Measurements from ENCODE around the gene RAD51B.

The RAD51B gene

DNA sequence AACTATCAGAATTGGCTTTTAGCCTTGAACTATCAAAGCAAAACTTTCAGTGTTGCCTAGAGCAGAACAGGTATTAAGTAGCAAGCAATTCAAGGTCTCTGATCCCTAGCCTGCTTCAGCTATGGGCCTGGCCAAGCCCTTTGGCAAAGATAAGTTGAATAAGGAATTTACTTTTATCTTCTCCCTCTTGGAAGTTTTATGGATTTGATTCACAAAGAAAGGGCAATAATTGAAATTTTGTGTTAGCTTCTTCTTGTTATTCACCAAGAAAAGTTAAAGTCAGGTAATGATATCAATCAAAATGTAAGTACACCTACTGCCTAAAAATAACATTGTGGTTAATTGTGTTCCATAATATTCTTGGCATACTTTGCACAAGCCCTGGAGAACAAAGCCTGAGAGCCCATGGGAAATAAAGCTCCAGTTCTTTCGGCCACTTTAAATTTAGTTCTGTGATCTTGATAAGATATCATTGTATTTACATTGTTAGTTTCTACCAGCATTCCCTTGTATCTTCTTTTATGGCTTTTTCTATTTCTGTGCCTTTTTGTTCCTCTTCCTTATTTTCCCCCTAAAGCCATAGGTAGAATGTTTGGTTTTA is 158.0 kb downstream of the RAD51B start:
- Histone ChIP-seq H3K4me1 (no peaks in the 10 kb centered on the region), H3K36me3 (ENCODE audit: control insufficient read depth, insufficient read depth, low read length) (no peaks in the 10 kb centered on the region), H3K9ac (no peak overlapping the region), H2AFZ (no peak overlapping the region), H3K4me3 (ENCODE audit: low read depth, low read length) (no peak overlapping the region), H3K79me2 (no peaks in the 10 kb centered on the region), H3K9me3 (ENCODE audit: control insufficient read depth, low read length) (no peaks in the 10 kb centered on the region), H3K4me2 (ENCODE audit: low read length) (no peak overlapping the region), H3K27me3 (ENCODE audit: control insufficient read depth, insufficient read depth, low read length) (no peaks in the 10 kb centered on the region), H3K27ac (no peak overlapping the region)
- no peak for TF ChIP-seq CTCF (IDR thresholded peaks at IDR 0.05)

GRCh38 chr14:67978749-67979148 is 159.2 kb downstream of the RAD51B start:
- H3K4me3 ChIP-seq (ENCODE audit: low read depth, low read length), result no peak overlapping the region
- H3K4me1 ChIP-seq, result no peaks in the 10 kb centered on the region
- no peak for TF ChIP-seq CTCF (IDR thresholded peaks at IDR 0.05)
- no peak overlapping the region for H3K4me2 ChIP-seq (ENCODE audit: low read length)
- H2AFZ ChIP-seq, result no peak overlapping the region
- no peak overlapping the region for H3K27ac ChIP-seq
- no peaks in the 10 kb centered on the region for H3K36me3 ChIP-seq (ENCODE audit: control insufficient read depth, insufficient read depth, low read length)
- no peaks in the 10 kb centered on the region for H3K27me3 ChIP-seq (ENCODE audit: control insufficient read depth, insufficient read depth, low read length)
- no peaks in the 10 kb centered on the region for H3K9me3 ChIP-seq (ENCODE audit: control insufficient read depth, low read length)
- no peaks in the 10 kb centered on the region for H3K79me2 ChIP-seq
- H3K9ac ChIP-seq, result no peak overlapping the region

DNA sequence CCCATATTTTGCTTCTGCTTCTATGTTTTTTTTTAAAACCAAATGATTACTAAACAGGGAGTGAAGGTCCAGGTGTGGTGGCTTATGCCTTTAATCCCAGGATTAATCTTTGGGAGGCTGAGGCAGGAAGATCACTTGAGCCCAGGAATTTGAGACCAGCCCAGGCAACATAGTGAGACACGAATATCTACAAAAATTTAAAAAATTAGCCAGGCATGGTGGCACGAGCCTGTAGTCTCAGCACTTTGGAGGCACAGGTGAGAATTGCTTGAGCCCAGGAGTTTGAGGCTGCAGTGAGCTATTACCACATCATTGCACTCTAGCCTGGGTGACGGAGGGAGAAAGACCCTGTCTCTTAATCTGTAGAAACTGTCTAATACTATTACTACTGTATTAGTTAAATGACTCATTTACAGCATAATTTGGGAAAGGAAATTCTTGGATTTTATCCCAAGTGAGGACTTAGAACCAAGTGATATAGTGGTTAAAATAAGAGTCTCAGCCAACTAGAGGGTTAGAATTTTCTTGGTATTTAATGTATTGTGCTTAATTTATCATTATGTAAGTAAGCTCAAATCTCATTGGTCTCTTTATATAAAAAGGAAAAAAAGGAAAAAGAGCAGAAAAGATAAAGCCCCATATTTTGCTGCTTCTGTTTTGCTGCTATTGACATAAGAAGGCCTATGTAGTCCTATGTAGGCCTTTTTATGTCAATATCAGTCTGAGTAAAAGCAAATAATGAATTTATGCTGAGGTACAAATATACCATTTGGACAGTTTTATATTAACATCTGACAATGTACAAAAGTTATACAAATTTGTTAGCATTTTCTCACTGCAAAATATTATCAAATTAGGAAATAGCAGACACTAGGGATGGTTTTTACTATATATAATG is 163.4 kb downstream of the RAD51B start:
- Histone ChIP-seq H3K9ac (no peak overlapping the region), H3K27me3 (ENCODE audit: control insufficient read depth, insufficient read depth, low read length) (no peaks in the 10 kb centered on the region), H3K4me2 (ENCODE audit: low read length) (no peak overlapping the region), H3K9me3 (ENCODE audit: control insufficient read depth, low read length) (no peaks in the 10 kb centered on the region), H3K27ac (no peak overlapping the region), H3K79me2 (no peaks in the 10 kb centered on the region), H2AFZ (no peak overlapping the region), H3K4me3 (ENCODE audit: low read depth, low read length) (no peak overlapping the region), H3K36me3 (ENCODE audit: control insufficient read depth, insufficient read depth, low read length) (no peaks in the 10 kb centered on the region), H3K4me1 (no peaks in the 10 kb centered on the region)
- no peak for TF ChIP-seq CTCF (IDR thresholded peaks at IDR 0.05)

- no peaks in the 10 kb centered on the region for H3K4me1 ChIP-seq
- H3K36me3 ChIP-seq (ENCODE audit: control insufficient read depth, insufficient read depth, low read length), result no peaks in the 10 kb centered on the region
- H3K4me3 ChIP-seq (ENCODE audit: low read depth, low read length), result no peak overlapping the region
- no peak overlapping the region for H3K4me2 ChIP-seq (ENCODE audit: low read length)
- no peaks in the 10 kb centered on the region for H3K79me2 ChIP-seq
- H3K27me3 ChIP-seq (ENCODE audit: control insufficient read depth, insufficient read depth, low read length), result no peaks in the 10 kb centered on the region
- no peak overlapping the region for H3K27ac ChIP-seq
- no peak overlapping the region for H3K9ac ChIP-seq
- H3K9me3 ChIP-seq (ENCODE audit: control insufficient read depth, low read length), result no peaks in the 10 kb centered on the region
- no peak for TF ChIP-seq CTCF (IDR thresholded peaks at IDR 0.05)
- no peak overlapping the region for H2AFZ ChIP-seq
Measured at GRCh38 chr14:67984274-67984673, 164.7 kb downstream of the RAD51B start.

Measured in parathyroid adenoma (tissue), 2 donors.